NCI-H748 (cell line): ENCODE results near the gene PDCD5.
"Not testable (repeated sequence)": the region's sequence is repeated elsewhere in the genome, so short reads cannot be mapped to it uniquely, and the experiment has no call there.

ENCODE experiments used
- DNase-seq: peaks from one replicate; lab custom pipeline; 2025; ENCODE audit not compliant: unreplicated experiment; lab: John Stamatoyannopoulos, UW

The PDCD5 gene, protein sequence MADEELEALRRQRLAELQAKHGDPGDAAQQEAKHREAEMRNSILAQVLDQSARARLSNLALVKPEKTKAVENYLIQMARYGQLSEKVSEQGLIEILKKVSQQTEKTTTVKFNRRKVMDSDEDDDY

DNA sequence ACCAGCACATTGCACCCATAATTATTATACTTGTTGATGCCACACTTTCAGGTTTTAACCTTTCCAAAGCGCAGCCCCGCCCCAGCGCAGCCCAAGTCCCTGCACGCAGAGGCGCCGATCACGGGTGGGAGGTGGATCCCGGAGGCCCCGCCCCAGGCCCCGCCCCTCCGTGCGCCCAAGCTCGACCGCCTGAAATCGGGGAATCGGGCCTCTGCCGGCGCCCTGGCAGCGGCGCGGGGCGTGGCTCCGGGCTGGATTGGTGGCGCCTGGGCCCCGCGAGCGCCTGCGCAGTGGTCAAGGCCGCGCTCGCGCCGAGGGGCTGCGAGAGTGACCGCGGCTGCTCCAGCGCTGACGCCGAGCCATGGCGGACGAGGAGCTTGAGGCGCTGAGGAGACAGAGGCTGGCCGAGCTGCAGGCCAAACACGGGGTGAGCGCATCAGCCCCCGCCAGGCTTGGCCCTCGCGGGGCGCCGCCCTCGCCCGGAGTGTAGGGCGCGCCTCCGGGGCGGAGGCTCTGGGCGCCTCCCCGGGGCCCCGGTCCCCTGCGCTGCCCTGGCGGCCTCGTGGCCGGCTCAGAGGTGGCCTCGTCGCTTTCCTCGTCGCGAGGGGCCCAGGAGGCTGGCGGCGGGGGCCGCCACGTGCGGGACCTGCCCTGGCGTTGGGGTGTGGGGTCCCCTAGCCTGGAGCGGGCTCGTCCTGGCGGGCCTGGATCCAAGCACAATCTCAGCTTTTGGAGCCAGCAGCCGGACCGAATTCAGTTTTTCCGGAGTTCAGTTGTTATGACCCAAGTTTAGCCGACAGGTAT lies at the start of gene PDCD5:
TSS of gene PDCD5 (plus strand) at position 290 of the 804 bp plus-strand sequence. CDS start at position 362, 72 bp downstream.
- DNase-seq = peak; percentile 97

DNA sequence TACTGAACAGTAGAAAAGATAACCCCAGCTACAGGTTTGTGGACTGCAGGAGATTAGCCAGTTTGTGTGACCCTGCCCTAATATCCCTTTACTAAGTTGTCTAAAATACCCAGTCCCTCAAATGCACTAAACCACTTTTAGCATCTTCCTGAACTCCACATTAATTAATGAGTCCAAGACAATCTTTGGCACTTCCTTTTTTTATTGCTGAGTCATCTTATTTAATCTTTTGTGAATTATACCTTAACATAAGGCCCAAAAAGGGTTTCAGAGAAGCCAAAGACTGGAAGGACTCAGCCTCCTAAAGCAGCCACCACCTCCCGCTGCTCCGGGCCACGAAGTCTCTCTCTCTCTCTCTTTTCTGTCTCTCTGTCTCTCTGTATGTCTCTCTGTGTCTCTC lies 48.8 kb upstream of the PDCD5 start:
- DNase-seq = no peak

- peak; percentile 95 for DNase-seq
Measured at GRCh38 chr19:32537580-32537979, 43.4 kb upstream of the PDCD5 start.

DNA sequence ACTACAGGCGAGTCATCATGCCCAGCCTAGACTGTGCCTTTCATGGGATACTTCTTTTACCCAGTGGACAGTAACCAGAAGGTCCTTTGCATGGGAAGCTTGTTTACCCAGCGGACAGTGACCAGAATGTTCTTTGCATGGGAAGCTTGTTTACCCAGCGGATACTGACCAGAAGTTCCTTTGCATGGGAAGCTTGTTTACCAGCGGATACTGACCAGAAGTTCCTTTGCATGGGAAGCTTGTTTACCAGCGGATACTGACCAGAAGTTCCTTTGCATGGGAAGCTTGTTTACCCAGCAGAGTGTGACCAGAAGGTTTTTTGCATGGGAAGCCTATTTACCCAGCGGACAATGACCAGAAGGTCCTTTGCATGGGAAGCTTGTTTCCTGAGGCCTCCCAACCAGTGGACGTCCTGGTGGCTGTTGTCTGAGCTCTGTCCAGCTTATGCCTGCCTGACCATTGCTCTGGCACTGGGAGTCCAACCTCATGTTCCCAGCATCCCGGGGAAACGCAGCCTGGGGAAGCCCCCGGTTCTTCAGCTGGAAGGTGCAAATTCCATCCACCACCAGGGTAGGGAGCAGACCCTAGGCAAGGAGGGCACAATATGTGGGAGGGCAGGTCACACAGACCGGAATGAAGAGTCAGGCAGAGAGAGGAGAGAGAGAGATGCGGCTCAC lies 41.6 kb upstream of the PDCD5 start:
- DNase-seq = no peak

GRCh38 chr19:32540621-32541020 lies 40.4 kb upstream of the PDCD5 start:
- no peak for DNase-seq

DNA sequence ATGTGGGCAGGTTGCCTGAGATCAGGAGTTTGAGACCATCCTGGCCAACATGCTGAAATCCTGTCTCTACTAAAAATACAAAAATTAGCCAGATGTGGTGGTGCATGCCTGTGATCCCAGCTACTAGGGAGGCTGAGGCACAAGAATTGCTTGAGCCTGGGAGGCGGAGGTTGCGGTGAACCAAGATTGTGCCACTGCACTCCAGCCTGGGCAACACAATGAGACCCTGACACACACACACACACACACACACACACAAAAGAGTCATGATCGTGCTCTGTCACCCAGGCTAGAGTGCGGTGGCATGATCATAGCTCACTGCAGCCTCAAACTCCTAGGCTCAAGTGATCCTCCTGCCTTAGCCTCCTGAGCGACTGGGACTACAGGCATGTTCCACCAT lies 39.6 kb upstream of the PDCD5 start:
- DNase-seq = not testable (repeated sequence)

DNA sequence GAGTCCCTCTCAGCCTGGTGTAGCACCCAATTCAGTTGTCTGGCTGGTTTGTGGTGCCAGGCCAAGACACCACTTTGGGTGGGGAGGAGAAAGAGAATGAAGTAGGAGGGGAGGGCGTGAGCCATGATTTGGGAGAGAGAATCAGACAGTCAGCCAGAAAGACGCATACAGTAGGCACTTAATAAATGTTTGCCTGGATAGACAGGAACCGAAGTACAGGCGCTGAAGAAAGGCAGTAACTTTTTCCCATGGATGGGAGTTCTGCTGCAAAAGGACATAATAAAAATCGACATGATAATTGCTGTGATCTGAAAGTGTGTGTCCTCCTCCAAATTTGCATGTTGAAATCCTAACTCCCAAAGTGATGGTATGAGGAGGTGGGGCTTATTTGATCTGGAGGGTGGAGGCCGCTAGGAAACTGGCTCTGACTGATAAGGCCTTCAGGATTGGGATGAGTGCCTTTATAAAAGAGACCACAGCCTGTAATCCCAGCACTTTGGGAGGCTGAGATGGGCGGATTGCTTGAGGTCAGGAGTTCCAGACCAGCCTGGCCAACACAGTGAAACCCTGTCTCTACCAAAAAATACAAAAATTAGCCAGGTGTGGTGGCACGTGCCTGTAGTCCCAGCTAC lies 38.4 kb upstream of the PDCD5 start:
- DNase-seq = no peak

DNA sequence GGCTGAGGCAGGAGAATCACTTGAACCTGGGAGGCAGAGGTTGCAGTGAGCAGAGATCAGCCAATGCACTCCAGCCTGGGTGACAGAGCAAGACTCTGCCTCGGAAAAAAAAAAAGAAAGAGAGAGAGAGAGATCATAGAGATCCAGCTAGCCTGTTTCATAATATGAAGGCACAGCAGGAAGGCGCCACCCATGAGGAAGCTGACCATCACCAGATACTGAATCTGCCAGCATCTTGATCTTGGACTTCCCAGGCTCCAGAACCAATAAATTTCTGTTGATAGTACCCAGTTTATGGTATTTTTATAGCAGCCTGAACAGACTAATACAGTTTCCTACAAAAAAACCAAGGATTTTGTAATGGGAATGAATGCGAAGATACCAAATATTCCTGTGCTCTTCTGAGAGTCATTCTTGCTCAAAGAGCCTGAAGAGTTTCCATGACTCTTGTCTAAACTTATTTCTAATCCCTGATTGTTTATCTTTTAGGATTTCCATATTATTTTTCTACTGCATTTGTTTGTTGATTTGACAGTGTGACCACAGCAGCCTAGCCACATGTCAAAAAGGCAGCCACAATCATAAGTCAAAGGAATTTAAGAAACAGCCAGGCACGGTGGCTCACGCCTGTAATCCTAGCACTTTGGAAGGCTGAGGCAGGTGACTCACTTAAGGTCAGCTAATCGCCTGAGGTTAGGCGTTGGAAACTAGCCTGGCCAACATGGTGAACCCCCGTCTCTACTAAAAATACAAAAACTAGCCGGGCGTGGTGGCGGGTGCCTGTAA lies 37.7 kb upstream of the PDCD5 start:
- DNase-seq = no peak

GRCh38 chr19:32544917-32545316 lies 36.1 kb upstream of the PDCD5 start:
- no peak for DNase-seq

DNA sequence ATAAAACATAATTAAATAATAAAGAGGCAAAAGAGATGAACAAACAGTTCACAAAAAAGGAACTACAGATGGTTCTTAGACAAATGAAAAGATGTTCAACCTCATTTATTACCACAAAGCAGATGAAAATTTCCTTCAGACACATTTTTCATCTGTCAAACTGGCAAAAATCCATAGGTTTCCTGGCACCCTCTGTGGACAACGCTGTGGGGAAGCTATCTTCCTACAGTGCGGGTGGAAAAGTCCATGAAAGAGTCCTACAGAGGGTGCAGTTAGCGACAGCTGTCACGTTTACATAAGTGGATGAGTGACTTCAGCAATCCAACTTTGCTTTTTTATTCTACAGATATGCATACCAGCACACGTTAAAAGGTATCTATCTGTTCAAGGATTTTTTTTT lies 30.3 kb upstream of the PDCD5 start:
- peak; percentile 27 for DNase-seq

- DNase-seq = no peak
Measured at GRCh38 chr19:32555786-32556185, 25.2 kb upstream of the PDCD5 start.

DNA sequence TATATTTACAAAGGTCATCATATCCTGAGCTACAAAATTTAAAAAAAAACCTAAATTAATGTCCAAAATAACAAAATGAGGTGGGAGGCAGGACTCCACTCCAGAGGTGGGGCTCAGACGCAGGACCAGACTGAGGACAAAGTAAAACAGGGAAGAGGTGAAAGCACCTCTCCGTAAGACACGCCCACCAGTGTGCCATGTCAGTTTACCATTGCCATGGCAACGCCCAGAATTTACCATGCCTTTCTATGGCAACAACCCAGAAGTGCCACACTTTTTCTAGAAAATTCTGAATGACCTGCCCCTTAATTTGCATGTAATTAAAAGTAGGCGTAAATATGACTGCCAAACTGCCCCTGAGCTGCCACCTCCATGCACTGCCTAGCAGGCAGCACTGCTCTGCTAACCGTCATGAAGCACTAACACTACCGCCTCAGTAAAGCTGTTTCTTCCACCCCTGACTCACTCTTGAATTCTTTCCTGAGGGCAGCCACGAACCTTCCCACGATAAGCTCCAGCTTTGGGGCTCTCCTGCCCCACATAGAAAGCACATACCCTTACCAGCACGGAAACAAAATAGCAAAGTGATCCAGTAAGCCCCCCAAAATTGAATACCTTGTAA lies 22.3 kb upstream of the PDCD5 start:
- DNase-seq = peak; percentile 46

DNA sequence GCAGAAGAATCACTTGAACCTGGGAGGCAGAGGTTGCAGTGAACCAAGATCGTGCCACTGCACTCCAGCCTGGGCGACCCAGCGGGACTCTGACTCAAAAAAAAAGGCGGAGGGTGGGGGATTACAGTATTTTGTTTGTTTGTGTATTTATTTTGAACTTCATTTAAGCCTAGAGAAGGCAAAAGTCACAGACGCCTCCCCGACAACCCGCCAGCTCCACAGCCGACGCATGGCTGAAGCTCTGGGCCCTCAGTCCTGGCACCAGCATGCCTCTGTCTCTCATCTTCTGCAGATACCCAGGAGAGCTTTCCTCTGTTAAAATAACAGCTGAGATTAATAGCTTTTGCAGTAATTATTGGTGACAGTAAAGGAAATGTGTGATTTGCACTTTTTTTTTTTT lies 17.2 kb upstream of the PDCD5 start:
- DNase-seq = no peak

DNA sequence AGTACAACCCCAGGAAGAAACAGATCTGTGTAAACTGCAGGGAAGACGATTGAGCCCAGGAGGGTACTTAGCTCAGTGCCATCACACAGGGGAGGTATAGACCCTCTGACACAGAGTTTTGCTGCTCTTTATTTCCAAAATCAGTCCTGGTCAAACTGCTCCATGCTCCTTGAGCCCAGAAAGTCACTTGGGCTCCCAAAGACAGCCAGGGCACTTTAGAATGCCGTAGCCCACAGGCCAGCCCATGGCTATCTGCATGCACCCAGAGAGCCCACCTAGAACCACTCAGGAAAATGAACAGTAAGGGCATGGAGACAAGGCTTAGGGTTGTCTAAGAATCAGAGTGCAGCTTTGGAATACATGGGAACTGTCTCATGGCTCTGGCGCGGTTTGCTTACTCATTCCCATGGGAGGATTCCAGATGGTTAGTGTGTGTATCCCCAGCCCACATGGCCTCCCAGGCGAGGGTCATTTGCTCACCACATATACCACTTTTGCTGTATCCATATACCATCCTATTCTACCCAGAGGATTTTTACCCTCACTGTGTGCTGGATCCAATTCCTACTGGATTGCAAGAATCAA lies 14.7 kb upstream of the PDCD5 start:
- no peak for DNase-seq

DNA sequence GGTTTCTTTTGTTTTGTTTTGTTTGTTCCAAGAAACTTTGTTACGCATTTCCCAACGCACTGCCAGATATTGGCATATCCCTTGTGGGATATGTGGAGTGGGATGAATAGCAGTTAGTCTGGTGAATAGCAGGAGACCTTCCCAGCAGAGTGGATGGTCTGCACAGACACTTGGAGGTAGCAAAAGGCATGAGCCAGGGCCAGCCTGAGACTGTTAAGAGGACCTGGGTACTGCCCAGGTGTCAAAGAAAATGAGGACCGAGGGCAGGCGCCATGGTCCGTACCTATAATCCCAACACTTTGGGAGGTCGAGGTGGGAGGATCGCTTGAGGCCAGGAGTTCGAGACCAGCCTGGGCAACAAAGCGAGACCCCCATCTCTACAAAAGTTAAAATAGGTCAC lies 13.5 kb upstream of the PDCD5 start:
- no peak for DNase-seq

- DNase-seq = peak; percentile 72
Measured at GRCh38 chr19:32570081-32570785, 10.8 kb upstream of the PDCD5 start.

DNA sequence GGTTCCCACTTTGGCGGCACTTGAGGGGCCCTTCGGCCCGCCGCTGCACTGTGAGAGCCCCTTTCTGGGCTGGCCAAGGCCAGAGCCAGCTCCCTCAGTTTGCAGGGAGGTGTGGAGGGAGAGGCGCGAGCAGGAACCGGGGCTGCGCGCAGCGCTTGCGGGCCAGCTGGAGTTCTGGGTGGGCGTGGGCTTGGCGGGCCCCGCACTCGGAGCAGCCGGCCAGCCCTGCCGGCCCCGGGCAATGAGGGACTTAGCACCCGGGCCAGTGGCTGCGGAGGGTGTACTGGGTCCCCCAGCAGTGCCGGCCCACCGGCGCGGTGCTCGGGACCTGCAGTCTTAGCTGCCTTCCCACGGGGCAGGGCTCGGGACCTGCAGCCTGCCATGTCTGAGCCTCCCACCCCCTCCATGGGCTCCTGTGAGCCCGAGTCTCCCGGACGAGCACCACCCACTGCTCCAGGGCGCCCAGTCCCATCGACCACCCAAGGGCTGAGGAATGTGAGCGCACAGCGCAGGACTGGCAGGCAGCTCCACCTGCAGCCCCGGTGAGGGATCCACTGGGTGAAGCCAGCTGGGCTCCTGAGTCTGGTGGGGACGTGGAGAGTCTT lies 9.4 kb upstream of the PDCD5 start:
- DNase-seq = not testable (repeated sequence)

DNA sequence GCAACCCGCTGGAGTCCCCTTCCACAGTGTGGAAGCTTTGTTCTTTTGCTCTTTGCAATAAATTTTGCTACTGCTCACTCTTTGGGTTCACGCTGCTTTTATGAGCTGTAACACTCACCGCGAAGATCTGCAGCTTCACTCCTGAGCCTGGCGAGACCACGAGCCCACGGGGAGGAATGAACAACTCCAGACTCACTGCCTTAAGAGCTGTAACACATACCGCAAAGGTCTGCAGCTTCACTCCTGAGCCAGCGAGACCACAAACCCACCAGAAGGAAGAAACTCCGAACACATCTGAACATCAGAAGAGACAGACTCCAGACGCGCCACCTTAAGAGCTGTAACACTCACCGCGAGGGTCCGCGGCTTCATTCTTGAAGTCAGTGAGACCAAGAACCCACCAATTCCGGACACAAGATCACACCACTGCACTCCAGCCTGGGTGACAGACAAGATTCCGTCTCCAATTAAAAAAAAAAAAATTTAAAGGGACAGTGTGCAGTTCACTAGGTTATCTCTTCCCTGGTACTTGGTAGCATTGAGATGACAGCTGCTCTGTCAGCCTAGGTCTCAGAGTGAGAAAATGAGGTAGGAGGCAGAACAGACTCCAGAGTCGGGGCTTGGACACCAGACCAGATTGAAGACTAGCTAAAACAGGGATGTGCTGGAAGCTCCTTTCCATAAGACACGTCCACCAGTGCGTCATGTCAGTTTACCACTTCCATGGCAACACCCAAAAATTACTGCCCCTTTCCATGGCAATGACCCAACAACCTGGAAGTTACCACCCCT lies 8.1 kb upstream of the PDCD5 start:
- not testable (repeated sequence) for DNase-seq

DNA sequence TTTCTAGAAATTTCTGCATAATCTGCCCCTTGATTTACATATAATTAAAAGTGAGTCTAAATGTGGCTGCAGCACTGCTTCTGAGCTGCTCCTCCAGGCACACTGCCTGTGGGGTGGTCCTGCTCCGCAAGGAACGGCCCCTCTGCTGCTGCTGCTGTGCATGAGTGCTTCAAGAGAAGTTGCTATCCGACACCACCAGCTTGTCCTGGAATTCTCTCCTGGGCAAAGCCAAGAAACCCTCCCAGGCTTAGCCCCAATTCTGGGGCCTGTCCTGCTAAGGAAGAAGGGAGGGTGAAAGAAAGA lies 7.5 kb upstream of the PDCD5 start:
- DNase-seq = no peak
